DMS53 (cell line): ENCODE results near the gene C5orf52.
A peak's percentile ranks its signal among the peaks of the same experiment; 100 is the strongest.
"Not testable (repeated sequence)": the region's sequence is repeated elsewhere in the genome, so short reads cannot be mapped to it uniquely, and the experiment has no call there.

Experiments used
- DNase-seq: peaks from one replicate; lab custom pipeline; 2025; lab: John Stamatoyannopoulos, UW

The C5orf52 gene

DNA sequence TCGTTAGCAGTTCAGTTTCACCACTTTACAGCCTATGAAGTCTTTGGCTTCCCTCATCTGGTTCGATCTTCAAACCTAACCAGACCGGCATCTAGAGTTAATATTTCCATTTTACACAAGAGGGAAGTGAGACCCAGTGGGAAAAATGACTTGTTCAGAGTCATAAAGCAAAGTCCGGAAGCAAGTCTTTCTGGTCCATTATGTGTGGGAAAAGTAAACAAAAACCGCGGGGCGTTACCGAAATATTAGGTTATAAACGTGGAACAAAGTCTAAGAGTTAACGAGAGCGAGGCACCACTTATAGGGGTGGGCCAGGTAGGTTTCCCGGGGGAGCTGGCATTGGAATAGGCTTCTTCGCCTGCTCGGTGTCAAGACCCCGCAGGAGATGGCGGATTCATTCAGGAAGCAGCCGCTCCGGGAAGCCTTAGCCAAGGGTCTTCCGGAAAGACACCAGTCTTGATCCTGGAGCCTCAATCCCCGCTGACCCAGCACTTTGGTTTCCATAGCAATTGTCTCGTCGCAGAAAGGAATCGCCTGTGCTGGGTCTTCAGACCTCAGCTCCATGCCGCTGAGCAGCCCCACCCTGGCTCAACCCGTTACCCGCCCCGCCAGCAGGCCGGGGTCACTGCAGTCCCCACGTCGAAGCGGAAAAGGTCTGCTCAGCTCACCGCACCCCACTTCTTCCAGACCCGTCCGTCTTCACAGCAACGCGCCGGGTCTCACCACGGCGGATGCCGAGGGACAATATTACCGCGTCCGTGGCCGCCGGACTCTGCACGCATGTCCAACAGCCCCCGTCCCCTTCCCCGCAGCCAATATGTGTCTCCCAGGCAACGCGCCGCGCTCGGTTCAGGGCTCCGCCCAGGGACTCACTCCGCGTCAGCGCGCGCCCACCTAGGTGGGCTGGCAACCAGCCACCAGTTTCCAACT lies at the start of gene C5orf52:
Gene C5orf52, plus strand, starts transcription at position 872 of the 930 bp plus-strand sequence. CDS start 82 bp downstream, outside the sequence.
- DNase-seq, result peak; percentile 67

DNA sequence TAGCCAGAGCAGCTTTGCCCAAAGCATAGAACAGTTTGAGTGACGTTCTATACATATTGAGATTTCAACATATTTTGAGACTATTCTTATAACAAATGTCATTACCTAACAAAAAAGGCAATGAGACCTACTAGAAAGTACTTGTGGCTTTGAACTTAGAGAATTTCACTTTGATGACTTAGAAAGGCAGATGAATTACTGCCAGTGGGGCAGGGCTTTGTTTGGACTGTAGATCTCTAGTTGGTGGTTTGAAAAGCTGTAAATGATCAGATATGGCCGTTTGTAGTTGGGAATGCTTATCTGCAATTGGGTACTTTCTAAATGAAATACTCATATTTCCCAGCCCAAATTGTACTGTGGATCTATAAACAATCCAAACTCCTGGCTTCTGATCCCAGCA lies 47.2 kb upstream of the C5orf52 start:
- no peak for DNase-seq

DNA sequence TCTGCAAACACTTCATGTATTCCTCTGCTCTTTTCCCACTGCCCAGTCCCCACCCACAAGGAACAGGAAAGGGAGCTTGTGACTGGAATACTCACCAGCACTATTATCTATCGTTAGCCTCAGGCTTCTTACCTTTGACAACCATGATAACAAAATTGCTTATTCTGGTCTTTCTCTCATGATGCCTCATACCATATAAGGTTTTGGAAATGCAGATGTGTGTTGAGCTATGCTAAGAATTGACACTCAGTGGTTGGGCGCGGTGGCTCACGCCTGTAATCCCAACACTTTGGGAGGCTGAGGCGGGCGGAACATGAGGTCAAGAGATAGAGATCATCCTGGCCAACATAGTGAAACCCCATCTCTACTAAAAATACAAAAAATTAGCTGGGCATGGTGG lies 44.5 kb upstream of the C5orf52 start:
- DNase-seq, result no peak

DNA sequence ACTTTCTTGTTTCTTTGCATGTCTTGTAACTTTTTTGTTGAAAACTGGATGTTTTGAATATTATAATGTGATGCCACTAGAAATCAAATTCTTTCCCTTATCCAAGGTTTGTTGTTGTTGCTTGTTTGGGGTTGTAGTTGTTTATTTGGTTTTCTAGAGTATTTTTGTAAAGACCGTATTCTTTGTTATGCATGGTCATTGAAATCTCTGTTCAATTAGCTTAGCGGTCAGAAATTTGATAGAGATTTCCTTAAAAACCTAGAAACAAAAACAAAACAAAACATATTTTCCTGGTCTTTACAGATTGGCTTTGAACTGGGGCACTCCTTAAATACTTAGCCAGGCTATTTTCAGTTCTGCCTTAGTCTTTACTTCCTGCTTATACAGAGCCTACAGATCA lies 41.0 kb upstream of the C5orf52 start:
- DNase-seq, result no peak

DNA sequence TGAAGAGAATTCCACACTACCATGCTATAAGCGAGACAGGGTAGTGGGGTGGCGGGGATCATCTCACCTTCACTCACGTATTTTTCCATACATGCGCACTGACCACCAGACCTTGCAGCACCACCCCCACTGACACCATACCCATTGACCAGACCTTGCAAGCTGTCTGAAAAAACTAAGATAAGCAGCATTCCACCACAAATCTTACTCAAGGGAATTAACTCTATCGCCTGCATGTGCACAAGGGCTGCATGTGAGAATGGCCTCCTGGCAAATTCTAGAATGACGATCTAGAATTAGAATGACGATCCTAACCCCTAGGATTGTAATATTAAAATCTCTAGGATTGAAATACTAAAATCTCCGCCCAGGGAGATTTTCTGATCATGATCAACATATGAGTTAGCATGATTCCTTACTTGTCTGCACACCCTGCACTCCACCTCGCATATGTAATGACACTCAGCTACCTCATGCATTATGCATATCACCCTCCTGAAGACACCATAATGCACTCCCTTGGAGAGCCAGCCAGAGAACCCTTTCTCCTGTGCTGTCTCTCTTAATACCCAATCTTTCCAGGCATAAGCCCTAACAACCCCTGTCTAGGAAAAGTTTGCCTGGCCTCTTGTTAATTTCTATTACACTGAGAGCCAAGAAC lies 30.8 kb upstream of the C5orf52 start:
- no peak for DNase-seq

DNA sequence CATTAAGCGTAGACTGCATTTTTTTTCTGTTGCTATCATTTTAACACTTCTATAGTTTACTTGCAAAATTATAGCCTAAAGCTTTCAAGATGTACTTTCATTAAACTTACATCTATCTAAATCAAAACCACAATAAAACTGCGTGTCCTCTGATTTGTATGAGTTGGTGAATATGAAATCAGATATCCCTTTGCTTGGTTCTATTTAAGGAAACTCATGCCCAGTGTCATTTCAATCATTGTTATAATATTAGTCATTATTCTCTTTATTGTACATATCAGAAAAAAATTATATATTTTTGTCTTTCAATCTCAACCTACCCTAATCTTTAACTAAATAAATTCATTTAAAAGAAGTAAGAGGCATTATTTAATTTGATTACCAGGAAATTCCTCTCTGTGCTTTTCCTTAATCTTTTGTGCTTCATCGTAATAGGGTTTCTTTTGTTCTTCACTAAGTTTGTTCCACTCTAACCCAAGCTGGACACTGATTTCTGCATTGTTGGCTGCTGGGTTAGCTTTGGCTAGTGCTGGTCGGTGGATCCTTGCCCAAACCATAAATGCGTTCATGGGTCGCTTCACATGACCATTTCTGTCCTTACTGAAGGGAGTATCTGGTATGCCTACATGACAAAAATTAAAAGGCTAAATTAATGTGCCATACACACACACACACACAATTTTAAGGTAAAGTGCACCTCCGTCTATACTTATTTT lies 22.9 kb upstream of the C5orf52 start:
- DNase-seq, result no peak

DNA sequence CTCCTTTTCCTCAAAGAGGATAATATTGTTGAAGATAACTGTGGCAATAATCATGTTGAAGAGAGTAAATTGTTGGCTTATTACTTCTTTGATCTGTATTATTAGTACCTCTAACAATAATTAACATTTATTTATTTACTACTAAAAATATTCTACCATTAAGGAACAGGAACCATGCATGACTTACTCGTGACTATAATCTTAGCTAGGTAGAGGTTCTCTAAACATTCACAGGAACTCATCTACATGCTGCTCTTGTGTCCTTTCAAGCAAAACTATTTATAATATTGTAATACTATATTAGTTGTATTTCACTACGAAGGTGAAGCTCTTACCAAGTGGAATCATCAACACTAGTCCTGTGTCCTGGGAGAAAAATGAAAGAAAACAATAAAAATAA lies 22.2 kb upstream of the C5orf52 start:
- DNase-seq, result no peak

DNA sequence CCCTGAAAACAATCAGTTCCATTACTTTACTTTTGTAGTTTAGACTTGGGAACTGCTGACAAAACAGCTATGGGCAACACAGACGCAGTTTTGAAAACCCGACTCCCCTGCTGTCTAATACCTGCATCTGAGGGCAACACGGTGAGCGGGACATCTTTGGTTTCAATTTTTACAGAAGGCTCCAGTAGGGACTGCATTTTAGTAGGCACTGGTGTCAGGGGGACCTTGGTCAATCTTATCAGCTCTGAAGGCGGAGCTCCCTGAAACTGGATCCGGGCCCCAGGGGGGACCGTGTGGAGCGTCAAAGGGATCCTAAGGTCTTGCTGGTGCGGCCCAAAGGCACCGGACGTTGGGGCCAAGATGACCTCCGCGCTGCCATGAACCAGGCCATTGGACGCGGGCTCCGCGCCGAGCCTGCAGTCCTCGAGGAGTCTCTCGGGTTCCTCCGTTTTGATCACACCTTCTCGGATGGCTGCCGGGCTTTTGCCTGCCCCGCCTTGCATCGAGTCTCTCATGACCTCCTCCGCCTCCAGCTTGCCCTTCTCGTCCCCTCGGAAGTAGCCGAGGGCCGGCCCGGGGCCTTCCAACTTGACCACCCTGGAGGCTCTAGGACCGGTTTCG lies 20.2 kb upstream of the C5orf52 start:
- DNase-seq, result peak; percentile 51

DNA sequence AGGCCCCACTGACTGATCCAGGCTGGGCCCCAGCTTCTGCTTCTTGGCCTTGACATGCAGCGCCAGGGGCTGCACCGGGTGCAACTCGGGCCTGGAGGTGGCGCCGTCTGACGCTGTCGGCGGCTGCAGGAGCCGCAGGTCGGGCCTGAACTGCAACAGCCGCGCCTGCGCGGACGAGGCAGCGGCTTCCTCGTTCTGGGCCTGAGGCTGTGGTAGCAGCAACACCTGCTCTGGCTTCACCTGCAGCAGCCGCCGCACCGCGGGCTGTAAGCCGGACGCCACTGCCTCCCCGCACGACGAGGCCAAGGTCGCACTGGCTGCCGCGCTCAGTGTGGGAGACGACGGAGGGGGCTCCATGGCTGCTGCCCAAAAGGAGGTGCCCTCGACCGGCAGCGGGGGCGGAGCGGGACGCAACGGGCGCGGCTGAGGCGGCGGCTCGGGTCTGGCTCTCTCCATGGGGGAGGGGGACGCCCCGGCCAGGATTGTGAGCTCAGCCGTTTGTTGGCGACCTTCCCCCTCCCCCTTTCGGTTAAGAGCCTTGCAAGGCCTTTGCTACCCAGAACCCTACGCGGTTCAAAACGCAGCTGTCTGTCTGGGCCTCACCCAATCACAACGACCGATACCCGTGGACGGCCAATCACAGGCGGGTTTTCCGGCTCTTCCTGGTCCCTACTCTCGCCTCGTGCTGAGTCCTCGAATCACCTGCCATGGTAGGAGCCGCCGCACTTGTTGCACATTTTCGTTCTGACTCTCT lies 19.5 kb upstream of the C5orf52 start:
- peak; percentile 97 for DNase-seq

DNA sequence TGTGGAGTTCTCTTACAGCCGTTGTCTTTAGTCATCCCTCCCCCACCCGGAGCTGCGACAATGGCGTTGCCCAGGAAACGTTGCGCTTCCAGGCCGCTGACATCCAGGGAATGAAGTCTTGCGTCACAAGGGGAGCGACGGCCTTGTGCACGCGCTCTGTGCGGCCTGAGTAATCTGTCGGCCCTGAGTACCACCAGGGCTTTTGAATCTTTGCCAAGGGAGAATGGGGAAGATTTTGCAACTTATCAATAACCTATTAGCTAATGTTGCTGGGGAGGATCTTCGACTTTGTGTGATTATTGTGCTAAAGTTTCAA lies 19.0 kb upstream of the C5orf52 start, which contains the start of gene SOX30:
Gene SOX30, minus strand, starts transcription at position 62 of the 316 bp plus-strand sequence. CDS start 360 bp downstream, outside the sequence.
- no peak for DNase-seq

DNA sequence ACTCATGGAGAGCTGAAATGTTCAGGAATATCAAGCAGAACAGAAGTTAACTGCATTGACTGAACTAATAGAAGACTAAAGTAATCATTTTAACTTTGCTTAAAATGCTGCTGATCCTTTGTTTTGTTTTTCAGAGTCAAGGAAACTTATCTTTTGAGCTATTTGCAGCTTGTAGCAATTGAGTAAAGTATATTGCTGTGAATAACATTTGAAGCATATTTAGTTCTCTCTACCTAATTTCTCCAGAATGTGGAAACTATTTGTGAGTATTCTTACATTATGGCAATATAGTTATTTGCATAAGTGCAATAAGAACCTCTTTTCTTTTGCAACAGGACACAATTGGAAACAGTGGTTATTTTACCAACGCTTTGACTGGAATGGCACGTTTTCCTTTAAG lies 13.8 kb upstream of the C5orf52 start:
- peak; percentile 20 for DNase-seq

DNA sequence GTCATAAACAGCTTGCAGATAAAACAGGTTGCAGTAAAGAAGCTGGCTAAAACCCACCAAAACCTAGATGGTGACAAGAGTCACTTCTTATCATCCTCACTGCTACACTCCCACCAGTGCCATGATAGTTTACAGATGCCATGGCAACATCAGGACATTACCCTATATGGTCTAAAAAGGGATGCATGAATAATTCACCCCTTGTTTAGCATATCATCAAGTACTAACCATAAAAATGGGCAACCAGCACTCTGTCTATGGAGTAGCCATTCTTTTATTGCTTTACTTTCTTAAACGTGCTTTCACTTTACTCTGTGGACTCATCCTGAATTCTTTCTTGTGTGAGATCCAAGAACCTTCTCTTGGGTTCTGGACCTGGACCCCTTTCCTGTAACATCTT lies 12.4 kb upstream of the C5orf52 start:
- DNase-seq, result no peak

DNA sequence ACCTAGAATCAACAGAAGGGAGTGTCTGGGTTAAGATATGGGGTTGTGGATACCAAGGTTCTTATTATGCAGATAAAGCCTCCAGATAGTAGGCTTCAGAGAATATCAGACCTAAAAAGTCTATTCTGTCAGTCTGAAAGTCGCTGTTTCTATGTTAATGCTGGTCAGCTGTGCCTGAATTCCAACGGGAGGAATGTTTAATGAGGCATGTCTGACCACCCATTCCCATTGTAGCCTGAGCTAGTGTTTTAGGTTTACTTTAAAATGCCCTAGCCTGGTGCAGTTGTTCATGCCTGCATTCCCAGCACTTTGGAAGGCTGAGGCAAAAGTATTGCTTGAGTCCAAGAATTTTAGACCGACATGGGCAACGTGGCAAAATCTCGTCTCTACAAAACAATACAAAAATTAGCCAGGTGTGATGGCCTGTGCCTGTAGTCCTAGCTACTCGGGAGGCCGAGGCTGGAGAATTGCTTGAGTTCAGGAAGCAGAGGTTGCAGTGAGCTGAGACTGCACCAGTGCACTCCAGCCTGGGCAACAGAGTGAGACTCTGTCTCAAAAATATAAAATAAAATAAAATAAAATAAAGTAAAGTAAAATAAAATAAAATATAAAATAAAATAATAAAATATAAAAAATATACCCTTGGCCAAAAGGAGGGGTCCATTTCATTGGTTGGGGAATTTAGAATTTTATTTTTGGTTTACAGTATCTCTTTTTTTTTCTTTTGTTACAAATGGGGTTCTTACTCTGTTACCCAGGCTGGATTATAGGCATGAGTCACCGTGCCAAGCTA lies 11.3 kb upstream of the C5orf52 start:
- DNase-seq, result no peak

DNA sequence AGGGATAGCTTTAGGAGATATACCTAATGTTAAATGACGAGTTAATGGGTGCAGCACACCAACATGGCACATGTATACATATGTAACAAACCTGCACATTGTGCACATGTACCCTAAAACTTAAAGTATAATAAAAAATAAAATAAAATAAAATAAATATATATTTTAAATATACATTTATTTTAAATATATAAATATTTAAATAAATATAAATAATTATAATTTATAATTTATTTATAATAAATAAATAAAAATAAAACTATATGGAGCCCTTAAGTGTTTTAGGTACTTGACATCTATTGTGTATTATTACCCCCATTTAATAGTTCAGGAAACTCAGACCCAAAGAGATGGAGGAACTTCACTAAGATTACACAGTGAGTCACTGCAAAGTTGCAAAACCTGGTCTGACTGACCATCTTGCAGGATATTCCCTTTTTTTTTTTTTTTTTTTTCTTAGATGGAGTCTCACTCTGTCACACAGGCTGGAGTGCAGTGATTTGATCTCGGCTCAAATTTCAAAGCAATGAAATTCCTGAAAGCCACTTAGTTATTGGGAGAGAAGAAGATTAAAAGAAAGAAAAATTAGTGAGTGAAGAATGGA lies 5.8 kb upstream of the C5orf52 start:
- peak; percentile 68 for DNase-seq

DNA sequence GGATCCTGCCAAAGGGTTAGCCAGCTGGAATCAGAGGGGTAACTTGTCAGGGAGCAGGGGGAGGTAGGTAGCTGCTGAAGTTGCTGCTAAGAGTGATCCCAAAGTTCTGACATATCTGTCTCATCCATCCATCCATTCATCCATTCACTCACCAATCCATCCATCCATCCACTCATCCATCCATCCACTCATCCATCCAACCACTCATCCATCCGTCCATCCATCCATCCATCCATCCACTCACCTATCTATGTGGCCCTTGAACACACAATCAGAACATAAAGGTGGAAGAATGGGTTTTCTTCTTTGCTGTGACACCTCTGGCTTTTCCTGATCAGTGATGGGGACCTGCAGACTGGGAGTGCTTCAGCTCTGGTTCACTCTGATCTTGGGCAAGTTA lies 3.0 kb upstream of the C5orf52 start:
- no peak for DNase-seq

DNA sequence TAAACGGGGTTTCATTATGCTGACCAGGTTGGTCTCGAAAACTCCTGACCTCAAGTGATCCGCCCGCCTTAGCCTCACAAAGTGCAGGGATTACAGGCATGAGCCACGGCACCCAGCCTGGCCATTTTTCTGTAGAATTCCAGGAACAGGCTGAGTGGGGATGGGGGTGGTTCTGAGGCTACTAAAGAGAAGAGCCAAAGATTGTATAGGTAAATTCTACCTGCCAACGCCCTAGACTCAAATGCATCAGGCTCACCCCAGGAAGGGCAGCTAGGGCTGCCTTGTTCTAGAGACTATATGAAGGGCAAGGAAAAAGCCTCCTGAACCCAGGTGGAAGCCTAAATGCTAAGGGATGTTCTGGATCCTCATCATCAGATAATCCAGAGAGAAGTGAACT lies 1.6 kb upstream of the C5orf52 start:
- no peak for DNase-seq

DNA sequence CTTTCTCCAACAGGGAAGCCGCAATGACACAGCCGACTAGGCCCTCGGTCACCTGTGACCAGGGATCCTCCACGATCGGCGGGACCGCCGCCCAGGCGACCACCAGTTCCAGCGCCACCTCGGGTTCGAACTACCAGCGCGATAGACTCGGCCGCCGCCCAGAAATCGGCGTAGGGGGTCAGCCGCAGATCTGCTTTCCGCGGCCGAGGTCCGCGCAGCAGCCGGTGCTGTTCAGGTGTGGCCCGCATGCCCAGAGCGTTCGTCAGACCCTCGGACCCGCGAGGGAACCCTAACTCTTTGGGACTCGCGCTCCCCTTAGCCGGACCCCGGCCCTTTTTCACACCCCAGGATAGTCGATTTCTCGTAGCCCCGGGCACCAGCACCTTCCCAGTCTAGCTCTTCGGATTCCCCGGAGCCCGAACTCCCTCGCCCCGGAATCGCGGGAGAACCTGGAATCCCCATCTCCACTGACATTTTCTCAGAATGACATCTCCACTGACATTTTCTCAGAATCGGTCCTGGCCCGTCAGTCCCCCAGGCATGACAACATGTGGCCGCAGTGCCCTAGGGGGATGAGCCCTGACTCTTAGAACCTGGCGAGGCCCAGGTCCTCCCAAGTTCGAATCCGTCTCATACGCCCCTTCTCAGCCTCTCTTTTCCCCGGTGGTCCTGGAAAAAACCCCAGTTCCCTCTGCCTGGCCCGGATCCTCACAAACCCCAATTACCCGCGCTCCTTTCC lies 428 bp downstream of the C5orf52 start:
- no peak for DNase-seq

DNA sequence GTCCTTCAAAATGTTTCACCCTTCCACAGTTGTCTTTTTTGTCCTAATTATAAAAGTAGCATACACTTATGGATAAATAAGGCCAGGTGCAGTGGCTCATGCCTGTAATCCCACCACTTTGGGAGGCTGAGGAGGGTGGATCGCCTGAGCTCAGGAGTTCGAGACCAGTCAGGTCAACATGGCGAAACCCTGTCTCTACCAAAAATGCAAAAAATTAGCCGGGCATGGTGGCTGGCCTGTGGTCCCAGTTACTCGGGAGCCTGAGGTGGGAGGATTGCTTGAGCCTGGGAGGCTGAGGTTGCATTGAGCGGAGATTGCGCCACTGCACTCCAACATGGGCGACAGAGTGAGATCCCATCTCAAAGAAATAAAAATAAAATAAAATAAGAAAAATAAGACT lies 1.6 kb downstream of the C5orf52 start:
- no peak for DNase-seq

DNA sequence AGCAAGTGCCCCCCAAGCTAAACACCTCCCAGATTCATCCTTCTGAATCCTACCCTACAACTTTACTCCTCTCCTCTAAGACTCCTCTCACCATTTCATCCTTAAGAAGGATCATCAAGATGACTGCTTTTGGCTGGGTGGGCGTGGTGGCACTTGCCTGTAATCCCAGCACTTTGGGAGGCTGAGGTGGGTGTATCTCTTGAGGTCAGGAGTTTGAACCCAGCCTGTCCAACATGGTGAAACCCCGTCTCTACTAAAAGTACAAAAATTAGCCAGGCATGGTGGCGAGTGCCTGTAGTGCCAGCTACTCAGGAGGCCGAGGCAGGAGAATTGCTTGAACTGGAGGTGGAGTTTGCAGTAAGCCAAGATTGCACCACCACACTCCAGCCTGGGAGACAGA lies 3.0 kb downstream of the C5orf52 start:
- not testable (repeated sequence) for DNase-seq

DNA sequence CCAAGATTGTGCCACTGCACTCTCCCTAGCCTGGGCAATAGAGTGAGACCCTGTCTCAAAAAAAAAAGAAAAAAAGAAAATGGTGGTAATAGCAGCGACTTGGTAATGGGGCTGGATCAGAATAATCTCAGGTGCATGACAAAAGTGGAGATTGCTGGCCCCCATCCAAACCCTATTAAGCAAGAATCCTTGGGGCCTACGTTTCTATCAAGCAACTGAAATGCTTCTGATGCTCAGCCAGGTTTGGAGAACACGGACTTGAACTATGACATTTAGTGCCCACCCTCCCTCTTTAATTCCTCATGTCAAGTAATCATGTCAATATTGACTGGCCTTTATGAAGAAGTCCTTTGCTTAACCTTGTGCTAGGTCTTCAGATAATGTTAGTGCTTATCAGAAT lies 6.6 kb downstream of the C5orf52 start:
- DNase-seq, result no peak
